Pancreas (tissue), 10 donors: Measurements from ENCODE around the gene LUZP2. TPM values are rescaled to one million over a fixed set of nuclear protein-coding genes. Genes with fewer than 3 reads are reported as not detected.

Experiments used
- ATAC-seq, 4 donors: fragments of 200-7000 bp; cut with Tn5 transposase; one replicate each; pipeline versions ENCODE4 v1.8.0 to v1.9.1; 2020; ENCODE audit warnings: mild to moderate bottlenecking in 4 of 4, moderate library complexity in 4 of 4
- DNase-seq, 6 donors: peaks; one replicate each; pipeline ENCODE4 v3.0.0-alpha.2; 2020
- FAIRE-seq: peaks from 2 replicates; lab custom pipeline; 2012; peaks lifted over from hg19 to GRCh38; lab: Jason Lieb, UNC
- H3K27ac ChIP-seq, 4 donors: fragments of 200-600 bp; sonication (generic); 1 replicate in 3 of 4; 2 replicates in 1 of 4; pipeline versions ENCODE4 v1.5.0 to v1.8.0; 2020
- H3K27me3 ChIP-seq, 4 donors: fragments of 200-600 bp; one replicate each; pipeline ENCODE4 v1.8.0; 2021
- H3K36me3 ChIP-seq, 3 donors: fragments of 200-600 bp; sonication (generic) in 1 of 3; one replicate each; pipeline versions ENCODE4 v1.5.0 to v1.8.0; 2020 to 2021
- H3K4me1 ChIP-seq, 3 donors: fragments of 200-600 bp; one replicate each; pipeline ENCODE4 v1.8.0; 2021
- H3K4me3 ChIP-seq, 4 donors: fragments of 200-600 bp; sonication (generic) in 2 of 4; one replicate each; pipeline versions ENCODE4 v1.5.0 to v1.8.0; 2020 to 2021
- H3K9me3 ChIP-seq, 4 donors: fragments of 200-600 bp; one replicate each; pipeline ENCODE4 v1.8.0; 2021
- CTCF ChIP-seq, 4 donors: fragments of 200-600 bp; sonication (generic) in 3 of 4; IDR thresholded peaks; one replicate each; pipeline versions ENCODE4 v1.5.0 to v1.8.0; 2021; ENCODE audit warnings: antibody characterized with exemption in 4 of 4
- WGBS, 2 donors: extraction: QIAGEN DNeasy Blood & Tissue Kit; methylation state at CpG; one replicate each; pipeline ENCODE4 v1.1.7; 2013; 5-methylcytosine and 5-hydroxymethylcytosine counted together
- intact Hi-C, 3 donors: fragments of 100-400 bp; cut with DNase I; formaldehyde crosslinking; loops; one replicate each; pipeline versions ENCODE4 v1.11.1 to v1.14.2; 2022
- polyA plus RNA-seq, 2 donors: library from polyadenylated mRNA; stranded (reverse); fragments of 200-250 nt; gene quantifications; one replicate each; pipeline ENCODE4 v1.2.3, GENCODE V29; 2013
- total RNA-seq, 6 donors: library from RNA; stranded (reverse); fragmentation: NEBNext Ultra II Directional in 4 of 6; extraction: Animal tissue kit (Norgen Biotek cat#: 25700) in 4 of 6; gene quantifications; one replicate each; pipeline versions ENCODE4 v1.2.1 to v1.2.4, GENCODE V29; 2021 to 2023
- donor health status: healthy with polysubstance abuse.
- donor health status: DM: no; HTN: no; CAD: no; lungs with moderate emphysema.
- donor health status: DM: no; HTN: no; CAD: no.
- donor health status: control.
- donor health status: control.
- donor health status: Bipolar disorder and iron deficiency.
- donor health status: DM: yes; HTN: yes; CAD: no.
- donor health status: DM: no; HTN: no; CAD: no.
- donor health status: DM: no; HTN: no; CAD: no.
- donor health status: DM: yes; HTN: yes; CAD: no.

LUZP2 gene
- total and polyA plus RNA-seq, 8 donors: 0.04 to 0.19 (median 0.07) TPM; not detected in 3

- ATAC-seq: peak in 2 of 4 donors; percentile 32 to 39
- WGBS, 2 donors: 57 to 71% methylated on average over 1 of the region's 1 CpG
- no peak for TF ChIP-seq CTCF (IDR thresholded peaks at IDR 0.05)
- FAIRE-seq: no peak
- Histone ChIP-seq H3K4me1 (no peaks in the 10 kb centered on the region), H3K27ac (peak overlapping the region in 1 of 4 donors; percentile 31), H3K27me3 (no peaks in the 10 kb centered on the region), H3K4me3 (no peak overlapping the region), H3K36me3 (no peaks in the 10 kb centered on the region), H3K9me3 (no peaks in the 10 kb centered on the region)
- DNase-seq: no peak
- intact Hi-C loops: no loop called here
Measured at GRCh38 chr11:24900960-24901549, 404.2 kb downstream of the LUZP2 start.

GRCh38 chr11:24903555-24903954 is 406.7 kb downstream of the LUZP2 start:
- no peak for FAIRE-seq
- TF ChIP-seq CTCF (IDR thresholded peaks at IDR 0.05): no peak
- H3K27me3 ChIP-seq: no peaks in the 10 kb centered on the region
- no peaks in the 10 kb centered on the region for H3K36me3 ChIP-seq
- no peak for DNase-seq
- H3K9me3 ChIP-seq: no peaks in the 10 kb centered on the region
- ATAC-seq: peak in 1 of 4 donors; percentile 40
- 36 to 39% methylated on average over 2 of the region's 2 CpGs for WGBS, 2 donors
- H3K4me1 ChIP-seq: no peaks in the 10 kb centered on the region
- H3K4me3 ChIP-seq: no peak overlapping the region
- intact Hi-C loops: no loop called here
- H3K27ac ChIP-seq: no peak overlapping the region

- no peaks in the 10 kb centered on the region for H3K9me3 ChIP-seq
- ATAC-seq: no peak
- H3K4me1 ChIP-seq: no peaks in the 10 kb centered on the region
- no peak for FAIRE-seq
- WGBS, 2 donors: 71 to 74% methylated on average over 1 of the region's 1 CpG
- H3K27me3 ChIP-seq: no peaks in the 10 kb centered on the region
- H3K4me3 ChIP-seq: no peak overlapping the region
- H3K27ac ChIP-seq: no peak overlapping the region
- intact Hi-C loops: no loop called here
- no peaks in the 10 kb centered on the region for H3K36me3 ChIP-seq
- TF ChIP-seq CTCF (IDR thresholded peaks at IDR 0.05): no peak
- no peak for DNase-seq
Measured at GRCh38 chr11:24925091-24925490, 428.2 kb downstream of the LUZP2 start.

- H3K9me3 ChIP-seq: no peaks in the 10 kb centered on the region
- H3K36me3 ChIP-seq: no peaks in the 10 kb centered on the region
- DNase-seq: no peak
- no peak overlapping the region for H3K27ac ChIP-seq
- H3K4me1 ChIP-seq: no peaks in the 10 kb centered on the region
- WGBS, 2 donors: 66 to 78% methylated on average over 9 of the region's 9 CpGs
- no peak for ATAC-seq
- no peak for FAIRE-seq
- no peak overlapping the region for H3K4me3 ChIP-seq
- intact Hi-C loops: no loop called here
- H3K27me3 ChIP-seq: no peaks in the 10 kb centered on the region
- no peak for TF ChIP-seq CTCF (IDR thresholded peaks at IDR 0.05)
Measured at GRCh38 chr11:24932110-24933000, 435.5 kb downstream of the LUZP2 start.
